Tracheal epithelial cell (primary cell): ENCODE measurements around the gene FBXO21. TPM values are rescaled to one million over a fixed set of nuclear protein-coding genes. Genes with fewer than 3 reads are reported as not detected.

Experiments
- total RNA-seq: library from RNA; depleted of rRNA; stranded (reverse); fragments of >200 nt; gene quantifications from 2 replicates; pipeline ENCODE4 v1.2.1, GENCODE V29; 2014

The FBXO21 gene, protein sequence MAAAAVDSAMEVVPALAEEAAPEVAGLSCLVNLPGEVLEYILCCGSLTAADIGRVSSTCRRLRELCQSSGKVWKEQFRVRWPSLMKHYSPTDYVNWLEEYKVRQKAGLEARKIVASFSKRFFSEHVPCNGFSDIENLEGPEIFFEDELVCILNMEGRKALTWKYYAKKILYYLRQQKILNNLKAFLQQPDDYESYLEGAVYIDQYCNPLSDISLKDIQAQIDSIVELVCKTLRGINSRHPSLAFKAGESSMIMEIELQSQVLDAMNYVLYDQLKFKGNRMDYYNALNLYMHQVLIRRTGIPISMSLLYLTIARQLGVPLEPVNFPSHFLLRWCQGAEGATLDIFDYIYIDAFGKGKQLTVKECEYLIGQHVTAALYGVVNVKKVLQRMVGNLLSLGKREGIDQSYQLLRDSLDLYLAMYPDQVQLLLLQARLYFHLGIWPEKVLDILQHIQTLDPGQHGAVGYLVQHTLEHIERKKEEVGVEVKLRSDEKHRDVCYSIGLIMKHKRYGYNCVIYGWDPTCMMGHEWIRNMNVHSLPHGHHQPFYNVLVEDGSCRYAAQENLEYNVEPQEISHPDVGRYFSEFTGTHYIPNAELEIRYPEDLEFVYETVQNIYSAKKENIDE
- 79.3 and 106 TPM in 2 replicates for total RNA-seq

DNA sequence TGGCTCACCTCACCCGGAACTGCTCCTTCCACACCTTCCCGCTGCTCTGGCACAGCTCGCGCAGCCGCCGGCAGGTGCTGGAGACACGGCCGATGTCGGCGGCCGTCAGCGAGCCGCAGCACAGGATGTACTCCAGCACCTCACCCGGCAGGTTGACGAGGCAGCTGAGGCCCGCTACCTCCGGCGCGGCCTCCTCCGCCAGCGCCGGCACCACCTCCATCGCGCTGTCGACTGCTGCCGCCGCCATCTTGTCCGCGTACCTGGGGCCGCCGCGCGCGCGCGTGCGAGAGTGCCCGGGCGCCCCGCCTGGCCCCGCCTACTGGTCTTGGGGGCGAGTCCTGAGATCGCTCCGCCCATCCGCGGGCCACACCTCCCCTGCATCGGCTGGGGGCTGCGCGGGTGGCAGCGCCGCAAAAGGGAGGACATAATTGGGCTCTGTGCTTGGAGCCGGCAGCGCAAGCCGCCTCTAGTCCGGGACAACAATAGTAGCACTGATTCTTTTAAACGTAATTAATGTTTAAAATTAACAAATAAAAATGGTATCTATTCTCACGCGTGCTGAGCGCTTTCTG lies at the start of gene FBXO21:
Gene FBXO21, minus strand, starts transcription at position 261 of the 572 bp plus-strand sequence. Its CDS starts 14 bp downstream, at position 247.

Other genes starting within 250 kb of the FBXO21 start
- 1.7 TPM in 1 of 2 replicates, not detected in the other for gene TESC, start 91.1 kb downstream of the FBXO21 start, total RNA-seq
- 0.72 and 0.85 TPM in 2 replicates for gene NOS1, start 171.2 kb upstream of the FBXO21 start, total RNA-seq